Dendritic cell treated with granulocyte-macrophage colony-stimulating factor and Interleukin-4, amounts not matched to agents 40 ng/mL and 50 ng/mL, for 4 days (primary cell): Measurements from ENCODE around the gene RNF145.
"Not testable (repeated sequence)": the region's sequence is repeated elsewhere in the genome, so short reads cannot be mapped to it uniquely, and the experiment has no call there.

Experiments
- H3K27ac Mint-ChIP-seq: one replicate; pipeline ENCODE4 v1.8.0; 2022; ENCODE audit warnings: mild to moderate bottlenecking, mixed read lengths
- H3K27me3 Mint-ChIP-seq: one replicate; pipeline ENCODE4 v1.8.0; 2022; ENCODE audit warnings: mild to moderate bottlenecking, mixed read lengths
- H3K36me3 Mint-ChIP-seq: one replicate; pipeline ENCODE4 v1.8.0; 2022; ENCODE audit warnings: low read depth, mixed read lengths
- H3K4me1 Mint-ChIP-seq: one replicate; pipeline ENCODE4 v1.8.0; 2022; ENCODE audit warnings: low read depth, mixed read lengths
- H3K4me3 Mint-ChIP-seq: one replicate; pipeline ENCODE4 v1.8.0; 2022; ENCODE audit warnings: mild to moderate bottlenecking, moderate library complexity, mixed read lengths
- H3K9me3 Mint-ChIP-seq: one replicate; pipeline ENCODE4 v1.8.0; 2022; ENCODE audit warnings: mixed read lengths
- intact Hi-C: fragments of 100-400 bp; cut with micrococcal nuclease; formaldehyde crosslinking; loops from one replicate; pipeline ENCODE4 v1.15.0; 2022

Gene RNF145

DNA sequence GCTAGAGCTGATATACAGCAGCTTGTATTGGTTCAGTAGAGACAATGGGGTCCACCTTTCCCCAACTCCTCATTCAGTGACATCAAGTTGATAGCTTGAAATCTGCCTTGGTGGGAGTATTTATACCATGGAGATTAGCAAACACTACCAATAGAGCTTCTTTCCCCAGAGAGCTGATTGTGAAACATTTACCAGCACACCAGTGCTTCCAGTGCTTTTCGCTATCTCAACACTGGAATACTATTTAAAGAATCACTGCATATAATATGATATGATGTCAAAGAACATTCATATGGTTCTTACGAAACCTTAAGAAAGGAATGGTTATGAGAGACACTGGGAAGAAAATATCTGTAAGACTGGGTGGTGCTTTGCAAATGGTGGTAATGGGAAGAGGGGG, 21.8 kb upstream of the RNF145 start:
- Mint-ChIP-seq H3K4me1 (no peaks in the 10 kb centered on the region), H3K9me3 (no peaks in the 10 kb centered on the region), H3K27ac (no peak overlapping the region), H3K36me3 (no peaks in the 10 kb centered on the region), H3K4me3 (no peak overlapping the region), H3K27me3 (peaks cover 3% of the 10 kb centered on the region)
- intact Hi-C loops = no loop called here

DNA sequence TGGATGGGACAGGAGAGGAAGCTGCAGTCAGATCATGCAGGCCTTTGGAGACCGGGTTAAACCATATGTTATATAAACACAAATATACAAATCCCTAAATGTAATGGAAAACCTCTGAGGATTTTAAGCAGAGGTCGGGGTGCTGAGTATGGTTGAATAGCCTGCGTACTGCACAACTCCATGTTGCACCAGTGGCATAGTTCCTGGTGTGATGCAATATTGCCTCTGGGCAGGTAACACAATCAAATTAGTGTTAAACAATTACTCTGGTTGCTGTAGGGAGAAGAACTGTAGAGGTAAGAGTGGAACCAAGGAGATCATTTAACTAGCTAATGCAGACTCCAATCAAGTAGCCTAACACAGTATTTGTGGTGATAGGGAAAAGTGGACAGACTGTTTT, 21.3 kb upstream of the RNF145 start:
- H3K4me3 Mint-ChIP-seq = no peak overlapping the region
- intact Hi-C loops = no loop called here
- H3K27ac Mint-ChIP-seq = no peak overlapping the region
- H3K9me3 Mint-ChIP-seq = no peaks in the 10 kb centered on the region
- no peaks in the 10 kb centered on the region for H3K4me1 Mint-ChIP-seq
- H3K36me3 Mint-ChIP-seq = no peaks in the 10 kb centered on the region
- peaks cover 3% of the 10 kb centered on the region for H3K27me3 Mint-ChIP-seq

DNA sequence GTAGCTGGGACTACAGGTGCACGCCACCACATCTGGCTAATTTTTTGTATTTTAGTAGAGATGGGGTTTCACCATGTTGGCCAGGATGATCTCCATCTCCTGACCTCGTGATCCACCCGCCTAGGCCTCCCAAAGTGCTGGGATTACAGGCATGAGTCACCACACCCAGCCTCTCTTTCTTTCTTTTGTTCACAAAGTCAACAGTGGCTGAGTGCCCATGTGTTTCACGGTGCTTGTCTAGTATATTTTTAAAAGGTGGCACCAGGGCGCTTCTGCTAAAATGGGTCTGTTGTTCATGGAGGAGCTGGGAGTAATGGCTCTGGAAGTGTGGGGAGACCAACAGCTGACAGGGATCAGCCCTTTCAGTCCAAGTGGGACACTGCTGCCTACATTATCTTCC, 18.7 kb upstream of the RNF145 start:
- H3K4me1 Mint-ChIP-seq, H3K36me3 Mint-ChIP-seq, intact Hi-C loops, H3K9me3 Mint-ChIP-seq, H3K4me3 Mint-ChIP-seq, H3K27me3 Mint-ChIP-seq, H3K27ac Mint-ChIP-seq: not testable (repeated sequence)

DNA sequence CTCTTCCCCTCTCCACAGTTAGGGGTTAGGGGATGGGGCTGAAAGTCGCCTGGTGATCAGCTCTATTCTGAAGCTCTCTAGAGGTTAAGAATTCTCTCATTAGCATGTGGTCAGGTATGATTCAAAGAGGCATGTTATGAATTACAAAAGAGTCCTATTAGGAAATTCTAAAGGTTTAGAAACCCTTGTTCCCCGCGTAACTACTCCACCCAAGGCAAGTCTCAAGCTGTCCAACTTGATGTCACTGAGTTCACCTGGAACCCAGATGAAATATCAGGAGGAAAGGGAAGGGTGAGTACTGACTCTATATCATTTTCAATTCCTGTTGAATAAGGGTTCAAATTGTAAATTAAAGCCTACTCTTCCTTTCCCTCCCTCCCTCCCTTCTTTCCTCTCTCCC, 18.1 kb upstream of the RNF145 start:
- H3K4me1 Mint-ChIP-seq = no peaks in the 10 kb centered on the region
- H3K27me3 Mint-ChIP-seq = peaks cover 3% of the 10 kb centered on the region
- no peaks in the 10 kb centered on the region for H3K9me3 Mint-ChIP-seq
- no peak overlapping the region for H3K4me3 Mint-ChIP-seq
- intact Hi-C loops = no loop called here
- no peak overlapping the region for H3K27ac Mint-ChIP-seq
- no peaks in the 10 kb centered on the region for H3K36me3 Mint-ChIP-seq

DNA sequence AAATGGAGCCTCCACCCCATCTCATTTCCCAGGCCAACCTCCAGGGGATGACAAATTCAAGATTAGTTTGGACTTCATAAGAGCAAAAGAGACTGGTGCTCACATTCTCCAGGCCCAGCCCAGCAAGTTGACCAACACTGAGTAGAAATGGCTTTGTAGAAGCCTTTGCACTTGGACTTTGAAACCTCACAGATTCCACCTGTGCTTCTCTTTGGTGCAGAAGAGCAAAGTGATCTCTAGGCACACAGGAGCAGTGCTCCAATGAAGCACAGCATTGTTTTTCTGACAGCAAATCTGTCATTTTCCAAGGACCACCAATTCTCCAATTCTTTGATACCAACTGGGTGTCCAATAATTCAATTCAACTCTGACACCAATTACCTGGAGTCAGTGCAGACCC, 17.1 kb upstream of the RNF145 start:
- Mint-ChIP-seq H3K4me1 (no peaks in the 10 kb centered on the region), H3K27ac (no peak overlapping the region), H3K9me3 (no peaks in the 10 kb centered on the region), H3K27me3 (no peaks in the 10 kb centered on the region), H3K36me3 (no peaks in the 10 kb centered on the region), H3K4me3 (no peak overlapping the region)
- intact Hi-C loops = no loop called here

DNA sequence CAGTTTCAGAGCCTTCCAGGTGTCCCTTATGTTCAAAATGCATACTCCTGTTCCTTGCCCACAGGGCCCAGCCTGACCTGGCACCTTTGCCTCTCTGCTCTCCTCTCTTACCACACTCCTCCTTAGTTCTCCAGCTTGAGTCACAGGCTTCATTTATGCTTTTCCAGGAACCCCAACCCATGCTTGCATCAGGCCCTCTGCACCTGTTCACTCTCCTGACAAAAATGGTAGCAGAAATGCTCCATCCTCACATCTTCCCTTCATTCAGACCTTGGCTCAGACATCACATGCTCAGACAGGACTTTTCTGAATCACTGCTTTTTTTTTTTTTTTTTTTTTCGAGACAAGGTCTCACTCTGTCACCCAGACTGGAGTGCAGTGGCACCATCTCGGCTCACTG, 15.1 kb upstream of the RNF145 start:
- Mint-ChIP-seq H3K27ac (no peak overlapping the region), H3K27me3 (peaks cover 1% of the 10 kb centered on the region), H3K4me1 (no peaks in the 10 kb centered on the region), H3K9me3 (no peaks in the 10 kb centered on the region), H3K4me3 (no peak overlapping the region), H3K36me3 (no peaks in the 10 kb centered on the region)
- intact Hi-C loops = no loop called here

DNA sequence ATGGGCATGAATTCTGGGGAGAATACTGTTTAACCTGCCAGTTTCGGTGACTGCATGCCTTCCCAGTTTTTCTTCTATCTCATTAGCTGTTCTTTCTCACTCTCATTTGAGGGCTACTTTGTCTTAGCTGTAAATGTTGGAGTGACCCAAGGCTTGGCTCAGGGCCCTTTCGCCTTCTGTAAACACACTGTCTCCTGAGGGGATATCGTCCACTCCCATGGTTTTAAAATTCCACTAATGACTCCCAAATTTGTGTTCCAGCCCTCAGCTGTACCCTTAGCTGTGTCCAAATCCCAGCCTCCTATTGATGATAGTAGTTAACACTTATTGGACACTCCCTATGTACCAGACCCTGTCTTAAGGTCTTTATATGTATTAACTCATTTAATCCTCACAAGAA, 14.1 kb upstream of the RNF145 start:
- intact Hi-C loops = no loop called here
- Mint-ChIP-seq H3K9me3 (no peaks in the 10 kb centered on the region), H3K27ac (no peak overlapping the region), H3K27me3 (peaks cover 3% of the 10 kb centered on the region), H3K4me1 (no peaks in the 10 kb centered on the region), H3K36me3 (no peaks in the 10 kb centered on the region), H3K4me3 (no peak overlapping the region)

DNA sequence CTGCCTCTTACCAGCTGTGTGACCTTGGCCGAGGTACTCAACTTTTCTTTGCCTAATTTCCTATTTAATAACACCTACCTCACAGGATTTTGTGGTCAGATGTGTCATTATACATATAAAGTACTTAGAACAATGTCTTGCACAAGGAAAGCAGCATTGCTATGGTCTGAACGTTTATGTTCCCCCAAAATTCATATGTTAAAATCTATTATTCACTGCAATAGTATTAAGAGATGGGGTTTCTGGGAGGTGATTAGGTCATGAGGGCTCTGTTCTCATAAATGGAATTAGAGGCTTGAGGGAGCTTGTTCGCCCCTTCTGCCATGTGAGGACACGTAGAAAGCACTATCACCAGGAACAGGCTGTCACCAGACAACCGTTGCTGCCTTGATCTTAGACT, 10.9 kb upstream of the RNF145 start:
- Mint-ChIP-seq H3K4me3 (no peak overlapping the region), H3K9me3 (no peaks in the 10 kb centered on the region), H3K27ac (no peak overlapping the region), H3K27me3 (peaks cover 3% of the 10 kb centered on the region), H3K4me1 (peaks cover 7% of the 10 kb centered on the region), H3K36me3 (no peaks in the 10 kb centered on the region)
- intact Hi-C loops = no loop called here

DNA sequence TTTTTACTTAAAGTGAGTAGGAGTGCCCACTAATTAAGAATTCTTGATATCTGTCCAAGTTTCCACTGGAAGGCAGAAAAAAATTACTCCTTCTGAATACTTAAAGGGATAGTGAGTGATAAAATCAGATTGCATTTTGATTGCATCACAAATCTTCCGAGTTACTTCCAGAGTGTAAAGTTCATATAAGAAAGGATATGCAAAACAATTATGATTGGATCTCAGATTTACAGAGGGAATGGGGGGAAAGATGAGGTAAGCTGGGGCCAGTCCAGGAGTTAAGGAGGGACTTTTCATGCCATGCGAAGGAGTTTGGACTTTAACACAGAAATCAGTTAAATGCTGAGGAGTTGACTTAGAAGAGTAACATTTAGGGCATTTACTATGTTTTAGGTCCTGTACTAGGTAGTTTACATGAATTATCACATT, 9.3 kb upstream of the RNF145 start:
- Mint-ChIP-seq H3K27ac (no peak overlapping the region), H3K27me3 (peaks cover 3% of the 10 kb centered on the region), H3K9me3 (no peaks in the 10 kb centered on the region), H3K4me3 (no peak overlapping the region), H3K36me3 (no peaks in the 10 kb centered on the region), H3K4me1 (peaks cover 7% of the 10 kb centered on the region)
- intact Hi-C loops = no loop called here

DNA sequence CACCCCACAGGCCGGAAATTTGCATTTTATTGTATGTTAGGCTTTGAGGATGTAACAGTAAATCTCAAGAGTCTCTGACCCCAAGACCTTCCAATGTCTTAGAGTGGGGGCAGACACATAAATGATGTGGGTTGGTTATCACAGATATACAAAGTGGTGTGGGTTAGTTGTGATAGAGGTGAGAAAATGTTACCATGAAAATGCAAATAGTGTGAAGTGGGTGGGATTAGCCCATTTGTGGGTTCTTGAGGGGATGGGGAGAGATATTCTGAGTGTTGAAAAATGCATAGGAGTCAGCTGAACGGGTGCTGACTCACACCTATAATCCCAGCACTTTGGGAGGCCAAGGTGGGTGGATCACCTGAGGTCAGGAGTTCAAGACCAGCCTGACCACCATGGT, 7.9 kb upstream of the RNF145 start:
- H3K27me3 Mint-ChIP-seq = peaks cover 3% of the 10 kb centered on the region
- no peak overlapping the region for H3K4me3 Mint-ChIP-seq
- no peaks in the 10 kb centered on the region for H3K36me3 Mint-ChIP-seq
- H3K27ac Mint-ChIP-seq = no peak overlapping the region
- intact Hi-C loops = no loop called here
- no peaks in the 10 kb centered on the region for H3K9me3 Mint-ChIP-seq
- H3K4me1 Mint-ChIP-seq = peaks cover 18% of the 10 kb centered on the region

DNA sequence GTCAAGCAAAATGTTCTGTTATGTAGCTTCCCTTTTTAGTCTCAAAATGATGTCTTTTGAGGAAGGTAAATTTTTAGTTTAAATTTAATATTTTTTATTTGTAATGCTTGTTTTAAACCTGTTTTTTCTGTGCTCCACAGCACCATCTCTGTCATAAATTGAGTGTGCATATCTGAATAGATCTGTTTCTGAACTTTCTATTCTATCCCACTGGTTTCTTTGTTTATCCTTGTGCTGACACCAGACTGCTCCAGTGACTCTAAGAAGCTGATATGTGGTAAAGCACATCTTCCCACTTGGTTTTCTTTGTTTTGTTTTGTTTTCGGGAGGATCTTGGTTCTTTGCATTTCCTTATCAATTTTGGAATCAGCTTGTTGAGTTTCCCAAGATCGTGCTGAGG, 7.1 kb upstream of the RNF145 start:
- H3K4me3 Mint-ChIP-seq = no peak overlapping the region
- no peaks in the 10 kb centered on the region for H3K36me3 Mint-ChIP-seq
- H3K27ac Mint-ChIP-seq = no peak overlapping the region
- peaks cover 3% of the 10 kb centered on the region for H3K27me3 Mint-ChIP-seq
- H3K4me1 Mint-ChIP-seq = peaks cover 25% of the 10 kb centered on the region
- intact Hi-C loops = no loop called here
- no peaks in the 10 kb centered on the region for H3K9me3 Mint-ChIP-seq

DNA sequence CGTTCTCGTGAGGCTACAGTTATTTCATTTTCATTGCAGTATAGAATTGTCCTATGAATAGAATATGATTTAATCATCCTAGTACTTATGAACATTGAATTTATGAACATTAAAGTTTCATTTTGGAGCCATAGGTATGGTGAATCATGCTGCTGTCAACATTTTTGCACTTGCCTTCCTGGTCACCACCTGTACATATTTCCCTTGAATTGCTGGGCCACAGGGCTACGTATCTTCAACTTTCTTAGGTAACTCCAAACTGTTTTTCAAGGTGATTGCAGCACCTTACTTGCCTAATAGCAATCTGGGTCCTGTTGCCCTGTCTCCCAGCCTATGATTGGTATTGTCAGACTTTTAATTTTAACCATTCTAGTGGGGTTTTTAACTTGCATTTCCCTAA, 6.5 kb upstream of the RNF145 start:
- Mint-ChIP-seq H3K27me3 (peaks cover 3% of the 10 kb centered on the region), H3K27ac (no peak overlapping the region), H3K4me1 (peaks cover 30% of the 10 kb centered on the region), H3K4me3 (no peak overlapping the region), H3K9me3 (no peaks in the 10 kb centered on the region), H3K36me3 (no peaks in the 10 kb centered on the region)
- intact Hi-C loops = no loop called here

DNA sequence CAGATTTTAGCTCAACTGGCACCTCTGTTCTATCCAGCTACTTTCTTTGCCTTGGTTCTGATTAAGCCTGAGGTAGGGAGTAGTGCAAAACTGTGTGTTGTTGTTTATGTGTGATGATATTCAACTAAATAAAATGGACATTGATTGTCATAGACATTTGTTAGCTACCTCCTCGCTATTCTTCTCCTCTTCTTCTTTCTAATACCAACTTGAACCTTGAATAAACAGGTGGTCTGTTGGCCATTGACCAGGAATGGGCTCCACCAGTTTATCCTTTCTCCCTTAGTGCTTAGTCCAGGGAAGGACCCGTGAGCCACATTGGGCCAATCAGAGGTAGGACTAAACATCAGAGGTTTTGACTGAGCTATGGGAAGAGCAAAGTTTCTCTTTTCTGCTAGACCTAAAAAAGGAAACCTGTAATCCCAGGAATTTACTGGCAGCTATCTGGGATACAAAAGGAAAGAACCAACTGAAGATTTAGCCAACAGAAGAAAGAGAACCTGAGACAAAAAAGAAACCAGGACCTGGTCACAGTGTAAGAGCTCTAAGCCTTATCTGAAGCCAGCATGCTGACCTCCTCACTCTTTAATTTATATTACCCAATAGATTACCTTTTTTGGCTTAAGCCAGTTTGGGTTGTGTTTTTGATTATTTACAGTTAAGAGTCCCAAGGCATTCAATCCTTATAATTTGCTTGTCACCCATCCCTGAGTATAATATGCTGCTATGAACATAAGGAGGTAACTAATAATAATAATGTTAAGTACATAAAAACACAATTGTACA, 5.3 kb upstream of the RNF145 start:
- H3K9me3 Mint-ChIP-seq = no peaks in the 10 kb centered on the region
- H3K27me3 Mint-ChIP-seq = peaks cover 2% of the 10 kb centered on the region
- H3K36me3 Mint-ChIP-seq = no peaks in the 10 kb centered on the region
- H3K27ac Mint-ChIP-seq = no peak overlapping the region
- intact Hi-C loops = loop anchor here (5.0 kb wide), 1 partner anchor 48 kb away; the partner anchor contains the start of gene UBLCP1
- H3K4me1 Mint-ChIP-seq = peaks cover 42% of the 10 kb centered on the region
- H3K4me3 Mint-ChIP-seq = no peak overlapping the region

DNA sequence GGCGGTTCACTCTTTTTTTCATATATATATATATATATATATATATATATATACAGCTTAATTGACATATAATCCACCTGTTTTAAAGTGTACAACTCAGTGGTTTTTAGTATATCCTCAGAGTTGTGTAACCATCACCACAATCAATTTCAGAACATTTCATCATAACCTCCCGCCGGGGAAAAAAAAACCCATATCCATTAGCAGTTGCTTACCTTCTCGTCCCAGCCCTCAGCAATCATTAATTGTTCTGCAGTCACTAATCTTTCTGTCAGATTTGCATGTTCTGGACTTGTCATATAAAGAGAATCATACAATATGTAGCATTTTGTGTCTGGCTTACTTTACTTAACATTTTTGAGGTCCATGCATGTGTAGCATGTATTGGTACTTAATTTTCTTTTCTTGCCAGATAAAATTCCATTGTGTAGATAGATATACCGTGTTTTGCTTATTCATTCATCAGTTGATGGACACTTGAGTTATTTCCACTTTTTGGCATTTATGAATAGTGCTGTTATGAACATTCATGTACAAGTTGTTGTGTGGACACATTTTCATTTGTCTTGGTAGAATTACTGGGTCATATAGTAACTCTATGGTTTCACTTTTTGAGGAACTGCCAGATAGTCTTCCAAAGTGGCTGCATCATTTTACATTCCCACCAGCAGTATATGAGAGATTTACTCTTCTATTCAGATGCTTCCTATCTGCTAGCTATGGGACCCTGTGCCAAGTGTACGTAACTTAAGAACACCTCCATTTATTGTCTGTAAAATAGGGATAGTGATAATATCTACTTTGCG, 3.5 kb upstream of the RNF145 start:
- H3K4me3 Mint-ChIP-seq = no peak overlapping the region
- no peak overlapping the region for H3K27ac Mint-ChIP-seq
- intact Hi-C loops = loop anchor here (5.0 kb wide), 1 partner anchor 49 kb away; the partner anchor contains the start of gene UBLCP1

More for the DNA sequence above, 3.5 kb upstream of the RNF145 start:
- H3K9me3 Mint-ChIP-seq = no peaks in the 10 kb centered on the region
- H3K36me3 Mint-ChIP-seq = peaks cover 14% of the 10 kb centered on the region
- no peaks in the 10 kb centered on the region for H3K27me3 Mint-ChIP-seq
- peaks cover 51% of the 10 kb centered on the region for H3K4me1 Mint-ChIP-seq
